A673 (cell line): ENCODE measurements around the gene C16orf46.

ENCODE experiments used
- CTCF ChIP-seq: fragments of 300-800, 200-600 bp; sonication (generic); conservative IDR thresholded peaks from 2 replicates; pipeline ENCODE4 v1.5.1; 2017; ENCODE audit warnings: low read depth, mild to moderate bottlenecking, antibody characterized with exemption, low read length, moderate library complexity, mixed read lengths
- EZH2 ChIP-seq: fragments of 200-600 bp; sonication (generic); IDR thresholded peaks from 2 replicates; pipeline ENCODE4 v1.6.1; 2017; ENCODE audit warnings: borderline replicate concordance, low read depth, mild to moderate bottlenecking, mixed read lengths, antibody characterized with exemption, low read length; ENCODE audit not compliant: poor library complexity, severe bottlenecking

- TF ChIP-seq CTCF (no peak), EZH2 (no peak)
Observed at GRCh38 chr16:81121474-81121990, 44.5 kb upstream of the C16orf46 start.
